OCI-LY7 (cell line): ENCODE data around the gene FAM120B. TPM values are rescaled to one million over a fixed set of nuclear protein-coding genes. Genes with fewer than 3 reads are reported as not detected.
A peak's percentile ranks its signal among the peaks of the same experiment; 100 is the strongest.

Source experiments
- BruUV-seq: library from RNA; stranded (reverse); fragments of 400-500 nt; replicated peaks from 2 replicates; lab custom pipeline; 2021; lab: Mats Ljungman, UMichigan
- CTCF ChIA-PET: fragments of 300-600 bp; sonication (Branson Sonifier 250); formaldehyde crosslinking; loops from one replicate; lab custom pipeline; 2022; ENCODE audit warnings: antibody characterized with exemption; ENCODE audit not compliant: unreplicated experiment; lab: Charles Lee
- POLR2A ChIA-PET: fragments of 300-600 bp; sonication (Branson Sonifier 250); formaldehyde crosslinking; loops from one replicate; lab custom pipeline; 2022; ENCODE audit warnings: antibody characterized with exemption; lab: Charles Lee
- DNase-seq: peaks from one replicate; pipeline ENCODE4 v3.0.0-alpha.2; 2015; ENCODE audit warnings: low spot score
- H2AFZ ChIP-seq: fragments of 200-600 bp; sonication (generic), shearing (Covaris generic); 2 replicates; pipeline ENCODE4 v1.6.1; 2014; ENCODE audit warnings: mild to moderate bottlenecking, antibody characterized with exemption, low read length, moderate library complexity
- H3K27ac ChIP-seq: fragments of 200-600 bp; sonication (generic); 2 replicates; pipeline ENCODE4 v1.5.1; 2014; ENCODE audit warnings: mixed run types, low read depth, mild to moderate bottlenecking, moderate library complexity, low read length, inconsistent platforms; ENCODE audit not compliant: poor library complexity, severe bottlenecking
- H3K36me3 ChIP-seq: fragments of 200-600 bp; sonication (generic); 2 replicates; pipeline ENCODE4 v1.6.1; 2014; ENCODE audit warnings: mild to moderate bottlenecking, antibody characterized with exemption, low read length, moderate library complexity, mixed read lengths; ENCODE audit not compliant: insufficient read depth
- H3K4me1 ChIP-seq: fragments of 200-600 bp; sonication (generic); 2 replicates; pipeline ENCODE4 v1.5.1; 2014; ENCODE audit warnings: mild to moderate bottlenecking, low read length; ENCODE audit not compliant: insufficient read depth, poor library complexity, severe bottlenecking
- H3K4me2 ChIP-seq: fragments of 200-600 bp; sonication (generic); 2 replicates; pipeline ENCODE4 v1.6.1; 2014; ENCODE audit warnings: mild to moderate bottlenecking, low read length
- H3K4me3 ChIP-seq: fragments of 200-600 bp; sonication (generic); 2 replicates; pipeline ENCODE4 v1.5.1; 2014; ENCODE audit warnings: mild to moderate bottlenecking, low read depth, low read length; ENCODE audit not compliant: poor library complexity, severe bottlenecking
- H3K79me2 ChIP-seq: fragments of 200-600 bp; sonication (generic); 2 replicates; pipeline ENCODE4 v1.6.1; 2016; ENCODE audit warnings: low read depth, mild to moderate bottlenecking, low read length, moderate library complexity, mixed read lengths; ENCODE audit not compliant: insufficient read depth
- H3K9me2 ChIP-seq: fragments of 200-600 bp; sonication (generic); 2 replicates; pipeline ENCODE4 v1.6.1; 2016; ENCODE audit warnings: mild to moderate bottlenecking, low read length, mixed read lengths; ENCODE audit not compliant: insufficient read depth
- H3K9me3 ChIP-seq: fragments of 200-600 bp; sonication (generic); 2 replicates; pipeline ENCODE4 v1.6.1; 2014; ENCODE audit warnings: mild to moderate bottlenecking, mixed run types, low read length, mixed read lengths
- H4K20me1 ChIP-seq: fragments of 200-600 bp; sonication (generic); 2 replicates; pipeline ENCODE4 v1.6.1; 2014; ENCODE audit warnings: mild to moderate bottlenecking, antibody characterized with exemption, low read length, moderate library complexity, mixed read lengths; ENCODE audit not compliant: insufficient read depth
- CTCF ChIP-seq: fragments of 200-600 bp; sonication (generic); conservative IDR thresholded peaks from 2 replicates; pipeline ENCODE4 v1.5.1; 2014; ENCODE audit warnings: mild to moderate bottlenecking, antibody characterized with exemption, low read length, moderate library complexity, mixed read lengths
- EZH2phosphoT487 ChIP-seq: fragments of 200-600 bp; sonication (generic); IDR thresholded peaks from 2 replicates; pipeline ENCODE4 v1.6.1; 2018; ENCODE audit warnings: low read depth, borderline replicate concordance, mild to moderate bottlenecking, mixed run types, antibody characterized with exemption, low read length, moderate library complexity, mixed read lengths
- intact Hi-C: fragments of 100-400 bp; cut with micrococcal nuclease; formaldehyde crosslinking; loops from one replicate; pipeline ENCODE4 v1.10.0; 2022; ENCODE audit not compliant: unreplicated experiment
- total RNA-seq, 2 experiments: library from RNA; depleted of rRNA in 1 of 2; stranded (reverse); fragments of >200 nt in 1 of 2; shearing (Covaris generic) in 1 of 2; gene quantifications; 2 replicates each; pipeline ENCODE4 v1.2.3, GENCODE V29; 2014 to 2022

The FAM120B gene
- total RNA-seq, 2 experiments from 2014 or later = 12.8 to 32.9 TPM

- Histone ChIP-seq H4K20me1 (0 out of 2 replicates have a peak, but pooled peaks cover 5% of the 10 kb centered on the region), H2AFZ (no peak overlapping the region), H3K4me3 (peak overlapping the region; percentile 24), H3K9me3 (no peaks in the 10 kb centered on the region), H3K9me2 (no peaks in the 10 kb centered on the region), H3K36me3 (no peaks in the 10 kb centered on the region), H3K27ac (no peak overlapping the region), H3K4me1 (peaks cover 7% of the 10 kb centered on the region), H3K79me2 (no peaks in the 10 kb centered on the region), H3K4me2 (peak overlapping the region; percentile 47; the same call in 1 of the 2 replicates)
- TF ChIP-seq CTCF (no peak), EZH2phosphoT487 (no peak)
- no TSS peak for BruUV-seq
- ChIA-PET POLR2A (no interaction called here), CTCF (no interaction called here)
- no peak for DNase-seq
- intact Hi-C loops = loop anchor here (5.0 to 10.0 kb wide), 2 partner anchors 463 to 500 kb away; no protein-coding TSS in a partner anchor
Measured at GRCh38 chr6:170294813-170295509, 11.6 kb upstream of the FAM120B start.

GRCh38 chr6:170295510-170296422 is 10.8 kb upstream of the FAM120B start:
- peak overlapping the region; percentile 47; the same call in 1 of the 2 replicates for H3K4me2 ChIP-seq
- POLR2A ChIA-PET = no interaction called here
- TF ChIP-seq CTCF = no peak
- TF ChIP-seq EZH2phosphoT487 = 0 out of 2 replicates have a peak, but pooled peaks have one; percentile 63
- 0 out of 2 replicates have a peak, but pooled peaks cover 5% of the 10 kb centered on the region for H4K20me1 ChIP-seq
- no peaks in the 10 kb centered on the region for H3K79me2 ChIP-seq
- H2AFZ ChIP-seq = no peak overlapping the region
- H3K4me1 ChIP-seq = peaks cover 7% of the 10 kb centered on the region
- intact Hi-C loops = loop anchor here (10.0 kb wide), 1 partner anchor 501 kb away; no protein-coding TSS in a partner anchor
- peak; percentile 20 for DNase-seq
- peaks cover 4% of the 10 kb centered on the region; the same call in 1 of the 2 replicates for H3K9me3 ChIP-seq
- H3K9me2 ChIP-seq = no peaks in the 10 kb centered on the region
- H3K36me3 ChIP-seq = no peaks in the 10 kb centered on the region
- CTCF ChIA-PET = no interaction called here
- H3K27ac ChIP-seq = no peak overlapping the region
- BruUV-seq = no TSS peak
- peak overlapping the region; percentile 24 for H3K4me3 ChIP-seq
